Esophagus squamous epithelium (tissue), 4 donors: ENCODE measurements around the gene IKZF2.

Experiments
- POLR2A ChIP-seq, 4 donors: fragments of 450-650 bp; IDR thresholded peaks; one replicate each; pipeline ENCODE4 v1.6.1; 2017; ENCODE audit warnings: antibody characterized with exemption in 4 of 4, mild to moderate bottlenecking in 4 of 4, moderate library complexity in 3 of 4
- TF ChIP-seq, protein P1 (sequence below), 6 experiments: fragments of 450-650 bp in 4 of 6; fragments of 200-600 bp in 2 of 6; sonication (generic) in 2 of 6; IDR thresholded peaks; one replicate each; pipeline ENCODE4 v1.5.1; 2016 to 2019; ENCODE audit warnings: antibody characterized with exemption in 6 of 6, mild to moderate bottlenecking in 4 of 6, moderate library complexity in 4 of 6

DNA sequence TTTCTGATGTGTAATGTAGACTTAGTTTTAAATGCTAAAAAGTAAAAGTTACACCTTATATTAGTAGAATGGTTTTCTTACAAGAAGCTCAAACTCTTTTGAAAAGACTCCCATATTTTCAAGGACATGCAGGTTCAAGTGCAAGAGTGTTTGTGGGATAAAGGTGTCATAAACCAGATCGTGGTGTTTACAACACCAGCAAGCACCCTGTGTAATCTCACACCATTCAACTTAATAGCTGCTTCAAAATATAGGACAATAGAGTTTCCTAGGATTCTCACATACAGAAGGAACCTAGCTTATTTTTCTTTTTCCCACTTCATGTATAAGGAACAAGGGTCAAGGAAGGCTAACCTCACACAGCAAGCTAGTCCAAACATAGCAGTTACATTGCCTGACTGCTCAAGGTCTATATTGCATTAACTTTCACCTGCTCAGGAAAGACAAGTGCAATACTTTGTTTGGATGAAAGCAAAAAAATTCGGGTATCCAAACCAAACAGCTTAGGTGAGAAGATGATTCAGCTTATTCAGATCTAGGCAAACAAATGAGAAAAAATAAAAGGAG lies 172.3 kb downstream of the IKZF2 start:
- TF ChIP-seq, protein P1, sequence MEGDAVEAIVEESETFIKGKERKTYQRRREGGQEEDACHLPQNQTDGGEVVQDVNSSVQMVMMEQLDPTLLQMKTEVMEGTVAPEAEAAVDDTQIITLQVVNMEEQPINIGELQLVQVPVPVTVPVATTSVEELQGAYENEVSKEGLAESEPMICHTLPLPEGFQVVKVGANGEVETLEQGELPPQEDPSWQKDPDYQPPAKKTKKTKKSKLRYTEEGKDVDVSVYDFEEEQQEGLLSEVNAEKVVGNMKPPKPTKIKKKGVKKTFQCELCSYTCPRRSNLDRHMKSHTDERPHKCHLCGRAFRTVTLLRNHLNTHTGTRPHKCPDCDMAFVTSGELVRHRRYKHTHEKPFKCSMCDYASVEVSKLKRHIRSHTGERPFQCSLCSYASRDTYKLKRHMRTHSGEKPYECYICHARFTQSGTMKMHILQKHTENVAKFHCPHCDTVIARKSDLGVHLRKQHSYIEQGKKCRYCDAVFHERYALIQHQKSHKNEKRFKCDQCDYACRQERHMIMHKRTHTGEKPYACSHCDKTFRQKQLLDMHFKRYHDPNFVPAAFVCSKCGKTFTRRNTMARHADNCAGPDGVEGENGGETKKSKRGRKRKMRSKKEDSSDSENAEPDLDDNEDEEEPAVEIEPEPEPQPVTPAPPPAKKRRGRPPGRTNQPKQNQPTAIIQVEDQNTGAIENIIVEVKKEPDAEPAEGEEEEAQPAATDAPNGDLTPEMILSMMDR (IDR thresholded peaks at IDR 0.05) = no peak
- TF ChIP-seq POLR2A (IDR thresholded peaks at IDR 0.05) = no peak
